B cell (primary cell): ENCODE data around the gene PLEKHH3. TPM values are rescaled to one million over a fixed set of nuclear protein-coding genes. Genes with fewer than 3 reads are reported as not detected.

Experiments
- ATAC-seq: fragments of 200-7000 bp; cut with Tn5 transposase; one replicate; pipeline ENCODE4 v1.10.0; 2021; ENCODE audit warnings: low read depth, mild to moderate bottlenecking, moderate number of reproducible peaks, moderate library complexity
- CTCF ChIA-PET: fragments of 350-600 bp; sonication (Branson Sonifier 250); formaldehyde crosslinking; loops from one replicate; lab custom pipeline; 2021; ENCODE audit warnings: antibody characterized with exemption, inconsistent platforms; lab: Charles Lee
- POLR2A ChIA-PET: fragments of 350-600 bp; sonication (Branson Sonifier 250); formaldehyde crosslinking; loops from one replicate; lab custom pipeline; 2021; ENCODE audit warnings: antibody characterized with exemption; lab: Charles Lee
- DNase-seq: peaks from one replicate; pipeline ENCODE4 v3.0.0; 2013
- H2AFZ ChIP-seq: 2 replicates; pipeline ENCODE4 v1.6.1; 2012; ENCODE audit warnings: mild to moderate bottlenecking, low read depth, low read length; ENCODE audit not compliant: insufficient read depth, poor library complexity, severe bottlenecking
- H3K27ac ChIP-seq, 2 donors: 1 replicate in 1 of 2; 2 replicates in 1 of 2; pipeline ENCODE4 v1.5.1; 2012 to 2013; ENCODE audit warnings: low read length in 2 of 2, mild to moderate bottlenecking in 2 of 2, moderate library complexity in 1 of 2
- H3K27me3 ChIP-seq, 4 experiments: fragments of 200-600 bp in 1 of 4; sonication (generic) in 1 of 4; replicated peaks in 1 of 4; 1 replicate in 2 of 4; 2 replicates in 2 of 4; pipeline versions ENCODE4 v1.6.1 to v1.7.0; 2013 to 2016; ENCODE audit warnings: low read length in 3 of 4, mild to moderate bottlenecking in 2 of 4, mixed read lengths in 1 of 4, moderate library complexity in 1 of 4; ENCODE audit not compliant: insufficient read depth in 4 of 4, control insufficient read depth in 3 of 4; ENCODE audit errors: control extremely low read depth in 1 of 4
- H3K36me3 ChIP-seq, 2 experiments: replicated peaks in 1 of 2; 1 replicate in 1 of 2; 2 replicates in 1 of 2; pipeline versions ENCODE4 v1.6.1 to v1.7.1; 2013; ENCODE audit warnings: low read length in 1 of 2; ENCODE audit not compliant: insufficient read depth in 2 of 2, control insufficient read depth in 1 of 2; ENCODE audit errors: control extremely low read depth in 1 of 2, extremely low read depth in 1 of 2
- H3K4me1 ChIP-seq, 2 donors: fragments of 200-600 bp in 1 of 2; sonication (generic) in 1 of 2; 1 replicate in 1 of 2; 2 replicates in 1 of 2; pipeline versions ENCODE4 v1.5.1 to v1.6.1; 2013 to 2017; ENCODE audit warnings: low read length in 2 of 2; ENCODE audit not compliant: control insufficient read depth in 2 of 2, insufficient read depth in 2 of 2
- H3K4me2 ChIP-seq: replicated peaks from 2 replicates; pipeline ENCODE3; 2012; ENCODE audit warnings: mild to moderate bottlenecking, low read depth, low read length; ENCODE audit not compliant: poor library complexity, severe bottlenecking
- H3K4me3 ChIP-seq, 5 experiments: fragments of 200-600 bp in 1 of 5; sonication (generic) in 1 of 5; 1 replicate in 3 of 5; 2 replicates in 2 of 5; pipeline versions ENCODE4 v1.5.1 to v1.7.0; 2011 to 2016; ENCODE audit warnings: low read length in 4 of 5, mild to moderate bottlenecking in 4 of 5, low read depth in 2 of 5, control low read depth in 1 of 5, moderate library complexity in 1 of 5; ENCODE audit not compliant: insufficient read depth in 1 of 5; ENCODE audit errors: control extremely low read depth in 1 of 5, extremely low read depth in 1 of 5
- H3K79me2 ChIP-seq: fragments of 200-600 bp; sonication (generic); one replicate; pipeline ENCODE4 v1.6.0; 2016; ENCODE audit warnings: low read length; ENCODE audit not compliant: control insufficient read depth, insufficient read depth
- H3K9ac ChIP-seq: fragments of 200-600 bp; sonication (generic); 2 replicates; pipeline ENCODE4 v1.6.1; 2017; ENCODE audit warnings: mild to moderate bottlenecking, low read length, moderate library complexity
- H3K9me3 ChIP-seq, 3 donors: one replicate each; pipeline versions ENCODE4 v1.6.1 to v1.7.1; 2013; ENCODE audit warnings: low read length in 2 of 3; ENCODE audit not compliant: control insufficient read depth in 2 of 3, insufficient read depth in 1 of 3; ENCODE audit errors: control extremely low read depth in 1 of 3
- H4K20me1 ChIP-seq: 2 replicates; pipeline ENCODE4 v1.6.0; 2012; ENCODE audit warnings: mild to moderate bottlenecking, low read length; ENCODE audit not compliant: insufficient read depth, control insufficient read depth, poor library complexity, severe bottlenecking
- H3K27ac Mint-ChIP-seq: one replicate; pipeline ENCODE4 v1.8.0; 2021; ENCODE audit warnings: mixed read lengths
- H3K27me3 Mint-ChIP-seq: one replicate; pipeline ENCODE4 v1.8.0; 2021; ENCODE audit warnings: mixed read lengths
- H3K4me1 Mint-ChIP-seq: one replicate; pipeline ENCODE4 v1.8.0; 2021; ENCODE audit warnings: mixed read lengths
- H3K4me3 Mint-ChIP-seq: one replicate; pipeline ENCODE4 v1.8.0; 2021; ENCODE audit warnings: mixed read lengths
- H3K9me3 Mint-ChIP-seq: one replicate; pipeline ENCODE4 v1.8.0; 2022; ENCODE audit warnings: mixed read lengths; ENCODE audit not compliant: insufficient read depth
- EZH2 ChIP-seq: IDR thresholded peaks from 2 replicates; pipeline ENCODE4 v1.6.1; 2012; ENCODE audit warnings: borderline replicate concordance, low read depth, mild to moderate bottlenecking, moderate library complexity, low read length; ENCODE audit not compliant: insufficient read depth, poor library complexity, severe bottlenecking
- WGBS: methylation state at CpG from one replicate; pipeline ENCODE4 v1.1.5; 2013; ENCODE audit warnings: missing lambda C conversion rate; ENCODE audit not compliant: insufficient coverage; 5-methylcytosine and 5-hydroxymethylcytosine counted together
- intact Hi-C: fragments of 100-400 bp; cut with micrococcal nuclease; formaldehyde crosslinking; loops from one replicate; pipeline ENCODE4 v1.10.0; 2022
- polyA plus RNA-seq: library from polyadenylated mRNA; depleted of rRNA; stranded (reverse); fragments of >200 nt; gene quantifications from 2 replicates; pipeline ENCODE4 v1.2.3, GENCODE V29; 2012
- total RNA-seq, 2 donors: library from RNA; stranded (reverse); fragments of 120-200 nt in 1 of 2; gene quantifications; 1 replicate in 1 of 2; 2 replicates in 1 of 2; pipeline versions ENCODE4 v1.2.3 to v1.2.4, GENCODE V29; 2013 to 2022
- TF ChIP-seq, protein P1 (sequence below): fragments of 200-600 bp; IDR thresholded peaks from one replicate; pipeline ENCODE4 v1.8.0; 2022; ENCODE audit warnings: antibody characterized with exemption, mild to moderate bottlenecking

Gene PLEKHH3
- total and polyA plus RNA-seq, 2 donors (not counting 1 experiment from before 2014, with no cell fraction given), result 0.44 to 0.67 TPM

DNA sequence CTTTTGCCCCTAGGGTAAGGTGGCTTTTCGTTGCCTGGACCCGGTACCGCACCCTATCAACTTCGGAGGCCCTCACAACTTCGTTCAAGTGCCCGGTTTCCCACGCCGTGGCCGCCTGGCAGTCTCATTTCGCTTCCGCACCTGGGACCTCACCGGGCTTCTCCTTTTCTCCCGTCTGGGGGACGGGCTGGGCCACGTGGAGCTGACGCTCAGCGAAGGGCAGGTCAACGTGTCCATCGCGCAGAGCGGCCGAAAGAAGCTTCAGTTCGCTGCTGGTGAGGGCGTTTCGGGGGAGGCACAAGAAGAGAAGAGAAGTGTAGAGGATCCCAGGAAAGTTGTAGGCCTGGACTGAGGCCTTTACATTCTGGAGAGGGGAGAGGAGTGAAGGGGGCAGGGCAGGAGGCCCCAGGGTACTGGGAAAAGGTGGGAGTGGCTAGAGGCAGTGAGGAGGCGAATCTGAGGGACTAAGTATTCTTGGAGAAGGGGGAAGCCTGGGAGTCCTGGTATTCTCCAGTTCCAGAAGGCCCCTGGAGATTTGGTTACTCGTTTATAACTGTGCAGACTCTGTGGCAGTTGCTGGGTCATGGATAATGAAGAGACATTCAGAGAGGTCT lies 11.0 kb upstream of the PLEKHH3 start:
- POLR2A ChIA-PET, result interaction anchor here (0.5 kb wide), 1 partner anchor 335 kb away, joined by 4 read pairs; no protein-coding TSS in a partner anchor
- ATAC-seq (no peak), DNase-seq (no peak)
- Mint-ChIP-seq H3K27ac (no peak overlapping the region), H3K4me3 (no peak overlapping the region), H3K4me1 (peaks cover 10% of the 10 kb centered on the region), H3K9me3 (no peaks in the 10 kb centered on the region), H3K27me3 (no peaks in the 10 kb centered on the region)
- intact Hi-C loops, result no loop called here
- Histone ChIP-seq H3K4me1 (peaks cover 10% of the 10 kb centered on the region in 2 donors), H2AFZ (no peak overlapping the region), H4K20me1 (no peaks in the 10 kb centered on the region), H3K27me3 (peaks cover 0 to 3% (median under 1%) of the 10 kb centered on the region in 4 experiments), H3K9ac (no peak overlapping the region), H3K4me2 (no peak overlapping the region), H3K27ac (no peak overlapping the region), H3K4me3 (no peak overlapping the region), H3K79me2 (no peaks in the 10 kb centered on the region), H3K36me3 (no peaks in the 10 kb centered on the region), H3K9me3 (peaks cover 0 to 7% (median 0%) of the 10 kb centered on the region in 3 donors)
- TF ChIP-seq EZH2, result no peak
- 98% methylated on average over 23 of the region's 27 CpGs for WGBS
- CTCF ChIA-PET, result no interaction called here

DNA sequence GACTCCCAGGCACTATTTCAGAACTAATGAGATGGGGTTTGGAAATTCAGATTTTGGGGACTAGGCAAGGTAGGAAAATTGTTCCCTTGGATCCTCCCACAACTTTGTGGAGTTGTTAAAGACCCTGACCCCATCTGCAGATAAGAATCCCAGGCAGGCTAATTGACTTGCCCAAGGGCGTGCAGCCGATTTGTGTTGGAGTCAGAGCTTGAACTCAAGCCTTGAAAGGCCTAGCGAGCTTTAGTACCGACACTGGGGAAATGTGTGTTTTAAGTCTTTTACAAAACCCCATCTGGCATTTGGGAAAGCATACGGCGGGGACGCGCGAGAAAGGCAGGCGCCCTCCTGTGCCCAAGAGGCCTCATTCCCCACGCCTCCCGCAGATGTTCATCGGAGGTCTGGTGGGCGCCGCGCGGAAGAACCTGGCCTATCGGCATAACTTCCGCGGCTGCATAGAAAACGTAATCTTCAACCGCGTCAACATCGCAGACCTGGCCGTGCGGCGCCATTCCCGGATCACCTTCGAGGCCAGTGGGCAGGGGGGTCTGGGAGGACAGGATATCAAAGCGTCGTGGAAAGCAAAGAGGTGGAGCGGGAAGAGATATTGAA lies 9.8 kb upstream of the PLEKHH3 start:
- Mint-ChIP-seq H3K4me3 (no peak overlapping the region), H3K9me3 (no peaks in the 10 kb centered on the region), H3K27ac (no peak overlapping the region), H3K4me1 (peaks cover 20% of the 10 kb centered on the region), H3K27me3 (no peaks in the 10 kb centered on the region)
- intact Hi-C loops, result no loop called here
- 95% methylated on average over 30 of the region's 32 CpGs for WGBS
- H3K27me3 ChIP-seq, result peaks cover 0 to 13% (median 6%) of the 10 kb centered on the region in 4 experiments
- ATAC-seq (no peak), DNase-seq (no peak)
- H3K36me3 ChIP-seq, result no peaks in the 10 kb centered on the region
- CTCF ChIA-PET, result no interaction called here
- no peak overlapping the region for H3K9ac ChIP-seq
- no peak overlapping the region for H3K27ac ChIP-seq
- peaks cover 0 to 7% (median 0%) of the 10 kb centered on the region in 3 donors for H3K9me3 ChIP-seq
- POLR2A ChIA-PET, result no interaction called here
- no peak overlapping the region for H2AFZ ChIP-seq
- peaks cover 3% of the 10 kb centered on the region for H4K20me1 ChIP-seq
- no peak overlapping the region for H3K4me3 ChIP-seq
- no peaks in the 10 kb centered on the region for H3K79me2 ChIP-seq
- no peak overlapping the region for H3K4me2 ChIP-seq
- peaks cover 22% of the 10 kb centered on the region in 2 donors for H3K4me1 ChIP-seq
- TF ChIP-seq, protein P1, sequence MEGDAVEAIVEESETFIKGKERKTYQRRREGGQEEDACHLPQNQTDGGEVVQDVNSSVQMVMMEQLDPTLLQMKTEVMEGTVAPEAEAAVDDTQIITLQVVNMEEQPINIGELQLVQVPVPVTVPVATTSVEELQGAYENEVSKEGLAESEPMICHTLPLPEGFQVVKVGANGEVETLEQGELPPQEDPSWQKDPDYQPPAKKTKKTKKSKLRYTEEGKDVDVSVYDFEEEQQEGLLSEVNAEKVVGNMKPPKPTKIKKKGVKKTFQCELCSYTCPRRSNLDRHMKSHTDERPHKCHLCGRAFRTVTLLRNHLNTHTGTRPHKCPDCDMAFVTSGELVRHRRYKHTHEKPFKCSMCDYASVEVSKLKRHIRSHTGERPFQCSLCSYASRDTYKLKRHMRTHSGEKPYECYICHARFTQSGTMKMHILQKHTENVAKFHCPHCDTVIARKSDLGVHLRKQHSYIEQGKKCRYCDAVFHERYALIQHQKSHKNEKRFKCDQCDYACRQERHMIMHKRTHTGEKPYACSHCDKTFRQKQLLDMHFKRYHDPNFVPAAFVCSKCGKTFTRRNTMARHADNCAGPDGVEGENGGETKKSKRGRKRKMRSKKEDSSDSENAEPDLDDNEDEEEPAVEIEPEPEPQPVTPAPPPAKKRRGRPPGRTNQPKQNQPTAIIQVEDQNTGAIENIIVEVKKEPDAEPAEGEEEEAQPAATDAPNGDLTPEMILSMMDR, result no peak
- no peak for TF ChIP-seq EZH2
